VCaP (cell line): Measurements from ENCODE around the gene ANKDD1B.

ENCODE experiments used
- H3K27ac ChIP-seq: fragments of 450-650 bp; 2 replicates; pipeline ENCODE4 v1.5.1; 2017
- CTCF ChIP-seq: fragments of 450-650 bp; conservative IDR thresholded peaks from 2 replicates; pipeline ENCODE4 v1.5.1; 2017; ENCODE audit warnings: mild to moderate bottlenecking, moderate library complexity

The ANKDD1B gene

GRCh38 chr5:75617736-75618352 lies 6.6 kb downstream of the ANKDD1B start:
- peak overlapping the region; percentile 94 for H3K27ac ChIP-seq
- TF ChIP-seq CTCF, result no peak

GRCh38 chr5:75620184-75620959 lies 9.1 kb downstream of the ANKDD1B start:
- TF ChIP-seq CTCF, result no peak
- H3K27ac ChIP-seq, result peak overlapping the region; percentile 94

GRCh38 chr5:75622564-75622963 lies 11.3 kb downstream of the ANKDD1B start:
- no peak for TF ChIP-seq CTCF
- peak overlapping the region; percentile 94 for H3K27ac ChIP-seq

GRCh38 chr5:75623846-75624245 lies 12.6 kb downstream of the ANKDD1B start:
- TF ChIP-seq CTCF, result no peak
- H3K27ac ChIP-seq, result peak overlapping the region; percentile 30

- no peak overlapping the region for H3K27ac ChIP-seq
- TF ChIP-seq CTCF, result no peak
Measured at GRCh38 chr5:75626959-75627358, 15.7 kb downstream of the ANKDD1B start.

- no peak for TF ChIP-seq CTCF
- H3K27ac ChIP-seq, result no peak overlapping the region
Measured at GRCh38 chr5:75627801-75628200, 16.5 kb downstream of the ANKDD1B start.

- TF ChIP-seq CTCF, result no peak
Measured at GRCh38 chr5:75630875-75631274, 19.6 kb downstream of the ANKDD1B start.

More at GRCh38 chr5:75630875-75631274, 19.6 kb downstream of the ANKDD1B start:
- no peak overlapping the region for H3K27ac ChIP-seq
